ENCODE measurements around the gene SOX1.

The SOX1 gene

GRCh38 chr13:112078879-112079531, 12.1 kb downstream of the SOX1 start:
- Histone ChIP-seq H3K4me3 (ENCODE audit: insufficient read depth in 1 of 2, low read depth in 1 of 2, low read length in 2 of 2) (no peak overlapping the region), H3K9me3 (ENCODE audit: control insufficient read depth, low read length) (peaks cover 19% of the 10 kb centered on the region), H4K8ac (ENCODE audit: low read length) (no peak overlapping the region), H3K14ac (ENCODE audit: low read length in 2 of 2) (no peak overlapping the region), H3K18ac (ENCODE audit: low read depth in 1 of 2, low read length in 2 of 2) (no peak overlapping the region), H3K36me3 (ENCODE audit: control insufficient read depth in 1 of 2, insufficient read depth in 2 of 2, low read depth in 1 of 2, low read length in 2 of 2) (no peaks in the 10 kb centered on the region), H2BK5ac (ENCODE audit: low read depth, low read length, poor library complexity, severe bottlenecking) (no peak overlapping the region), H3K9ac (ENCODE audit: low read length) (no peak overlapping the region), H3K79me1 (replicated peaks; ENCODE audit: low read length, poor library complexity, severe bottlenecking) (no peaks in the 10 kb centered on the region), H3K23ac (ENCODE audit: low read length in 2 of 2) (no peak overlapping the region), H2BK15ac (ENCODE audit: low read depth, poor library complexity, severe bottlenecking) (no peak overlapping the region), H4K91ac (ENCODE audit: low read length) (no peak overlapping the region), H2AFZ (ENCODE audit: low read depth, low read length) (no peak overlapping the region), H2BK120ac (ENCODE audit: low read depth, low read length) (no peak overlapping the region), H2BK12ac (ENCODE audit: low read length in 2 of 2) (no peak overlapping the region), H3K27ac (ENCODE audit: low read length, poor library complexity, severe bottlenecking) (no peak overlapping the region), H3K27me3 (ENCODE audit: control insufficient read depth in 1 of 2, insufficient read depth in 1 of 2, low read length in 2 of 2) (peaks cover 38 to 46% of the 10 kb centered on the region in 2 experiments), H2AK5ac (ENCODE audit: low read length, severe bottlenecking) (no peak overlapping the region), H3K4me2 (ENCODE audit: low read length, poor library complexity, severe bottlenecking) (no peak overlapping the region), H3K4me1 (ENCODE audit: control insufficient read depth, insufficient read depth, low read depth, low read length) (no peaks in the 10 kb centered on the region), H3K4ac (ENCODE audit: low read depth in 1 of 2, low read length in 2 of 2) (no peak overlapping the region)
- 39% methylated on average over 4 of the region's 4 CpGs for WGBS
- no peak for DNase-seq

- Histone ChIP-seq H3K27me3 (ENCODE audit: control insufficient read depth in 1 of 2, insufficient read depth in 1 of 2, low read length in 2 of 2) (peaks cover 31 to 39% of the 10 kb centered on the region in 2 experiments), H3K4me3 (ENCODE audit: insufficient read depth in 1 of 2, low read depth in 1 of 2, low read length in 2 of 2) (no peak overlapping the region), H3K27ac (ENCODE audit: low read length, poor library complexity, severe bottlenecking) (no peak overlapping the region), H2BK12ac (ENCODE audit: low read length in 2 of 2) (no peak overlapping the region), H3K14ac (ENCODE audit: low read length in 2 of 2) (no peak overlapping the region), H3K36me3 (ENCODE audit: control insufficient read depth in 1 of 2, insufficient read depth in 2 of 2, low read depth in 1 of 2, low read length in 2 of 2) (no peaks in the 10 kb centered on the region), H3K4ac (ENCODE audit: low read depth in 1 of 2, low read length in 2 of 2) (no peak overlapping the region), H3K9ac (ENCODE audit: low read length) (no peak overlapping the region), H4K91ac (ENCODE audit: low read length) (no peak overlapping the region), H3K4me2 (ENCODE audit: low read length, poor library complexity, severe bottlenecking) (no peak overlapping the region), H4K8ac (ENCODE audit: low read length) (no peak overlapping the region), H3K23ac (ENCODE audit: low read length in 2 of 2) (no peak overlapping the region), H2BK15ac (ENCODE audit: low read depth, poor library complexity, severe bottlenecking) (no peak overlapping the region), H2AK5ac (ENCODE audit: low read length, severe bottlenecking) (no peak overlapping the region), H3K9me3 (ENCODE audit: control insufficient read depth, low read length) (peaks cover 26% of the 10 kb centered on the region), H2AFZ (ENCODE audit: low read depth, low read length) (no peak overlapping the region), H3K4me1 (ENCODE audit: control insufficient read depth, insufficient read depth, low read depth, low read length) (no peaks in the 10 kb centered on the region), H2BK5ac (ENCODE audit: low read depth, low read length, poor library complexity, severe bottlenecking) (no peak overlapping the region), H3K79me1 (replicated peaks; ENCODE audit: low read length, poor library complexity, severe bottlenecking) (no peaks in the 10 kb centered on the region), H3K18ac (ENCODE audit: low read depth in 1 of 2, low read length in 2 of 2) (no peak overlapping the region), H2BK120ac (ENCODE audit: low read depth, low read length) (no peak overlapping the region)
- 55% methylated on average over 6 of the region's 6 CpGs for WGBS
- DNase-seq: no peak
These were observed 12.7 kb downstream of the SOX1 start for GRCh38 chr13:112079696-112080095.

GRCh38 chr13:112083971-112084370, 17.0 kb downstream of the SOX1 start:
- Histone ChIP-seq H3K18ac (ENCODE audit: low read depth in 1 of 2, low read length in 2 of 2) (no peak overlapping the region), H2BK12ac (ENCODE audit: low read length in 2 of 2) (no peak overlapping the region), H3K23ac (ENCODE audit: low read length in 2 of 2) (no peak overlapping the region), H3K4me1 (ENCODE audit: control insufficient read depth, insufficient read depth, low read depth, low read length) (no peaks in the 10 kb centered on the region), H3K36me3 (ENCODE audit: control insufficient read depth in 1 of 2, insufficient read depth in 2 of 2, low read depth in 1 of 2, low read length in 2 of 2) (no peaks in the 10 kb centered on the region), H3K4ac (ENCODE audit: low read depth in 1 of 2, low read length in 2 of 2) (no peak overlapping the region), H3K79me1 (replicated peaks; ENCODE audit: low read length, poor library complexity, severe bottlenecking) (no peaks in the 10 kb centered on the region), H4K8ac (ENCODE audit: low read length) (no peak overlapping the region), H3K4me3 (ENCODE audit: insufficient read depth in 1 of 2, low read depth in 1 of 2, low read length in 2 of 2) (no peak overlapping the region), H2BK15ac (ENCODE audit: low read depth, poor library complexity, severe bottlenecking) (no peak overlapping the region), H3K4me2 (ENCODE audit: low read length, poor library complexity, severe bottlenecking) (no peak overlapping the region), H3K27ac (ENCODE audit: low read length, poor library complexity, severe bottlenecking) (no peak overlapping the region), H2AFZ (ENCODE audit: low read depth, low read length) (no peak overlapping the region), H3K14ac (ENCODE audit: low read length in 2 of 2) (no peak overlapping the region), H3K27me3 (ENCODE audit: control insufficient read depth in 1 of 2, insufficient read depth in 1 of 2, low read length in 2 of 2) (peaks cover 2 to 4% of the 10 kb centered on the region in 2 experiments), H2BK5ac (ENCODE audit: low read depth, low read length, poor library complexity, severe bottlenecking) (no peak overlapping the region), H2BK120ac (ENCODE audit: low read depth, low read length) (no peak overlapping the region), H2AK5ac (ENCODE audit: low read length, severe bottlenecking) (no peak overlapping the region), H3K9ac (ENCODE audit: low read length) (no peak overlapping the region), H4K91ac (ENCODE audit: low read length) (no peak overlapping the region), H3K9me3 (ENCODE audit: control insufficient read depth, low read length) (peaks cover 40% of the 10 kb centered on the region)
- no CpG with 5 or more reads among the region's 1 CpG for WGBS
- DNase-seq: no peak

- Histone ChIP-seq H2AFZ (ENCODE audit: low read depth, low read length) (no peak overlapping the region), H3K27ac (ENCODE audit: low read length, poor library complexity, severe bottlenecking) (no peak overlapping the region), H3K23ac (ENCODE audit: low read length in 2 of 2) (no peak overlapping the region), H2BK12ac (ENCODE audit: low read length in 2 of 2) (no peak overlapping the region), H2BK15ac (ENCODE audit: low read depth, poor library complexity, severe bottlenecking) (no peak overlapping the region), H2BK5ac (ENCODE audit: low read depth, low read length, poor library complexity, severe bottlenecking) (no peak overlapping the region), H3K18ac (ENCODE audit: low read depth in 1 of 2, low read length in 2 of 2) (no peak overlapping the region), H4K91ac (ENCODE audit: low read length) (no peak overlapping the region), H2BK120ac (ENCODE audit: low read depth, low read length) (no peak overlapping the region), H3K4me2 (ENCODE audit: low read length, poor library complexity, severe bottlenecking) (no peak overlapping the region), H3K4me3 (ENCODE audit: insufficient read depth in 1 of 2, low read depth in 1 of 2, low read length in 2 of 2) (no peak overlapping the region), H3K4me1 (ENCODE audit: control insufficient read depth, insufficient read depth, low read depth, low read length) (no peaks in the 10 kb centered on the region), H3K79me1 (replicated peaks; ENCODE audit: low read length, poor library complexity, severe bottlenecking) (no peaks in the 10 kb centered on the region), H3K27me3 (ENCODE audit: control insufficient read depth in 1 of 2, insufficient read depth in 1 of 2, low read length in 2 of 2) (no peaks in the 10 kb centered on the region), H3K36me3 (ENCODE audit: control insufficient read depth in 1 of 2, insufficient read depth in 2 of 2, low read depth in 1 of 2, low read length in 2 of 2) (no peaks in the 10 kb centered on the region), H3K14ac (ENCODE audit: low read length in 2 of 2) (no peak overlapping the region), H4K8ac (ENCODE audit: low read length) (no peak overlapping the region), H3K4ac (ENCODE audit: low read depth in 1 of 2, low read length in 2 of 2) (no peak overlapping the region), H3K9ac (ENCODE audit: low read length) (no peak overlapping the region), H2AK5ac (ENCODE audit: low read length, severe bottlenecking) (no peak overlapping the region), H3K9me3 (ENCODE audit: control insufficient read depth, low read length) (peaks cover 9% of the 10 kb centered on the region)
- WGBS: 76% methylated on average over 4 of the region's 4 CpGs
- no peak for DNase-seq
These were observed 25.5 kb downstream of the SOX1 start for GRCh38 chr13:112092453-112092852.
